GM18907 (cell line): ENCODE measurements around the gene ELOA2.
"Not testable (repeated sequence)": the region's sequence is repeated elsewhere in the genome, so short reads cannot be mapped to it uniquely, and the experiment has no call there.

Experiments used
- ATAC-seq: cut with Tn5 transposase; IDR thresholded peaks from one replicate; pipeline ENCODE4 v1.9.1; 2021; ENCODE audit warnings: mild to moderate bottlenecking, moderate library complexity; ENCODE audit not compliant: unreplicated experiment

ELOA2 gene, protein sequence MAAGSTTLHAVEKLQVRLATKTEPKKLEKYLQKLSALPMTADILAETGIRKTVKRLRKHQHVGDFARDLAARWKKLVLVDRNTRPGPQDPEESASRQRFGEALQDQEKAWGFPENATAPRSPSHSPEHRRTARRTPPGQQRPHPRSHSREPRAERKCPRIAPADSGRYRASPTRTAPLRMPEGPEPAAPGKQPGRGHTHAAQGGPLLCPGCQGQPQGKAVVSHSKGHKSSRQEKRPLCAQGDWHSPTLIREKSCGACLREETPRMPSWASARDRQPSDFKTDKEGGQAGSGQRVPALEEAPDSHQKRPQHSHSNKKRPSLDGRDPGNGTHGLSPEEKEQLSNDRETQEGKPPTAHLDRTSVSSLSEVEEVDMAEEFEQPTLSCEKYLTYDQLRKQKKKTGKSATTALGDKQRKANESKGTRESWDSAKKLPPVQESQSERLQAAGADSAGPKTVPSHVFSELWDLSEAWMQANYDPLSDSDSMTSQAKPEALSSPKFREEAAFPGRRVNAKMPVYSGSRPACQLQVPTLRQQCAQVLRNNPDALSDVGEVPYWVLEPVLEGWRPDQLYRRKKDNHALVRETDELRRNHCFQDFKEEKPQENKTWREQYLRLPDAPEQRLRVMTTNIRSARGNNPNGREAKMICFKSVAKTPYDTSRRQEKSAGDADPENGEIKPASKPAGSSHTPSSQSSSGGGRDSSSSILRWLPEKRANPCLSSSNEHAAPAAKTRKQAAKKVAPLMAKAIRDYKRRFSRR

DNA sequence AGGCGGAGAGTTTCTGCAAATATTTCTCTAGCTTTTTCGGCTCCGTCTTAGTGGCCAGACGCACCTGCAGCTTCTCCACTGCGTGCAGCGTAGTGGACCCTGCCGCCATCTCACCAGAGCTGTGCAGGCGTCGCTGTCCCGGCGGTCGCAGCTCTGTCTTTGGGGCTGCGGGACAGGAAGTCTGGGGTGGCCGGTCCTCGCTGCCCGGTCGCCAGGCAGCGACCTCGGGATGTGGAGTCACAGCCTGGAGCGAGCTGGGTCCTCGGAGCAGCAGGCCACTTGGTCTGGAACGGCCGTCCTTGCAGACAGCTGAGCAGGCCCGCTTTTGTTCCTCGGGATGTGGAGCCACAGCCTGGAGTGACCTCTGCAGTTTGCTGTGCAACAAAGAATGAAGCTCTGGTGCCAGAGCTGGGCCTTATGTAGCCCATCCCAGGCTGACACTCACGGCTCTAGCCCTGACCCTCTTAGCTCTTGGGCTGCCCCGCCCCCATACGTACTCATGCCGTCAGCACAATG, at the start of gene ELOA2:
Gene ELOA2 (minus strand): TSS at position 466 of the 516 bp plus-strand sequence. CDS start 357 bp downstream, at position 109.
- ATAC-seq, result no peak

DNA sequence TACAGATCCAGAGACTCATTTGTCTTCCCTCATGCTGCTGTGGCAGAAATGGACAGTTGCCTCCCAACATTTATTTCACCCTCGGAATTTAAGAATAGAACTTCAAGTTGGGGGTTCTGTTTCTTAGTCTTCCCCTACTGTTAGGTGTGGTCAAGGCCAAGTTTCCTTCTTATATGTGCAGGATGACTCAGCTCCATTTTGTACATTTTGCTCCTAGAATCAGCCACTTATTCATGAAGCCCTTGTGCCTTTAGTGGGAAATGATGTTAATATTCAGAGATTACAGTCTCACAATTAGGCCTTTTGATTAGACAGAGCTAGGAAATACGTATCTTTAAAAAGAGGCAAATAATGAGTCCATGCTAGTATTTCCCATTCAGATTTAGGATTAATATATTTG, 46.2 kb upstream of the ELOA2 start:
- ATAC-seq, result no peak

DNA sequence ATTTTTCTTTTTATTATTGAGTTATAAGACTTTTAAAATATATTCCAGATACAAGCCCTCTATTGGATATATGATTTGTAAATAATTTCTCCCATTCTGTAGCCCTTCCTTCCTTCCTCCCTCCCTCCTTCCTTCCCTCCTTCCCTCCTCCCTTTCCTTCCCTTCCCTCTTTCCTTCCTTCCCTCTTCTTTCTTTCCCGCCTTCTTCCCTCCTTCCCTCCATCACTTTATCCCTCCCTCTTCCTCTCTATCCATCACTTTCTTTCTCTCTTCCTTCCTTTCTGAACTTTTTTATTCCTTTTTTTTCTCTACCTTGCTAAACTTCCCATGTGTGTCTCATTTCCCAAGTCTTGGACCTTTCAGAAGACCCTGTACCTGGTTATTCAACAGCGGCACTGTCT, 45.5 kb upstream of the ELOA2 start:
- no peak for ATAC-seq

DNA sequence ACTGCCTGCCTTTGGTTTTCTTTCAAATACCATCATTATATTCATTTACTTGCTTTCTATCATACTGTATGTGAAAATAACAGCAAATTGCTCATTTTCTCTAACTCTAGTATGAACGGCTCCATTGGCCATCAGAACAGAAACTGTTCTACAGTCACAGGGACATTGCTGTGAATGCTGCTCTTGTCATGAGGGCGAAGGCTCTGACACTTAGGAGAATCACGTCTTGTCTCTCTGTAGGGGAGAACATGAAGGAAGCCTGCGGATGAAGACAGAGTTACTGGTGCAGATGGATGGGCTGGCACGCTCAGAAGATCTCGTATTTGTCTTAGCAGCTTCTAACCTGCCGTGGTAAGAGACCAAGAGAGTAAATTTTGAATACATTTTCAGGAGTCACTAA, 41.7 kb upstream of the ELOA2 start:
- no peak for ATAC-seq

DNA sequence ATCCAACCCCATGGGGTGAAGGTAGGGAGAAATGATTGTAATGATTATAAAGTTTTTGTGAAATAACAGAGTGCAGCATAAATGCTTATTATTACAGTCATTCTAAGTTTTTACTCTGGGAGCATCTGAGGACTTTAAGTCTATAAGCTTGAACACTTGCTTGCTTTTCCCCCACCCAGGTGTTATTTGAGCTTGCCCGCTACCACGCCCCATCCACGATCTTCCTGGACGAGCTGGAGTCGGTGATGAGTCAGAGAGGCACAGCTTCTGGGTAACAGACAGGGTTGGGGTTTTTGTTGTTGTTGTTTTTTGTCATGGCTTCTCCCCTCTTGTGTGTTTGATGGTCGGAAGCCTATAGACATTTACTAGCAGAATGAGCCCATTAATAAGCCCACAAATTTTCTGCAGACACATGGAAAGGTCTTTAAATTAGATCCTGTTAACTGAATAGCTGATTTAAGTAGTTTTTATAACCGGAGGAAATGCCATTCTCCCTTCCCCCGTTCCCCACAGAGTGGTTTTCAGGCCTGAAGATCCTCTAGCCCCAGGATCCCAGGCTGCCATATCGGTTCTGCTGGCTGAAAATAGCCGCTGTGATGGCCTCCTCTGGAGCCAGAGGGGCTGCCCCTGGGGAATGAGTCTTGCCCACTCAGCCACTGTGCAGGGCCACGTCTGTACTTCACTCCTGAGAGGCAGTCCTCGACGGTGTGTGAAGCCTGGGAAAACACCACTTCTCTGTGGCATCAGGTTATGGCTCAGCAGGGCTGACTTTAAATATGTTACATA, 39.9 kb upstream of the ELOA2 start:
- ATAC-seq, result no peak

DNA sequence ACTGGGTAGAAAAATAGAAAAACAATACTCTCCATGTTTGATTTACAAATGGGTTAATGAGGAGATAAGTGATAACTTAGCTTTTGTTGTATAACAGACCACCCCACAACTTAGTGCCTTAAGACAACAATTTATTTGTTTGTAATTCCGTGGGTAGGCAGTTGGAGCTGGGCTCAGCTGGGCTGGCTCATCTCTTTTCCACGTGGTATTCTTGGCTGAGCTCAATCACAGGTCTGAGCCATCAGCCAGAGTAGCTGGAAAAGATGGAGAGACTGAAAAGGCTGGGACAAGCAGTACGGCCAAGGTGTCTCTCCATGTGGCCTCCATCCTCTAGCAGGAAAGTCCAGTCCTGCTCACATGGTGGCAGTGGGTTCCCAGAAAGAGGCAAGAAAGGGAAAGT, 32.2 kb upstream of the ELOA2 start:
- no peak for ATAC-seq

DNA sequence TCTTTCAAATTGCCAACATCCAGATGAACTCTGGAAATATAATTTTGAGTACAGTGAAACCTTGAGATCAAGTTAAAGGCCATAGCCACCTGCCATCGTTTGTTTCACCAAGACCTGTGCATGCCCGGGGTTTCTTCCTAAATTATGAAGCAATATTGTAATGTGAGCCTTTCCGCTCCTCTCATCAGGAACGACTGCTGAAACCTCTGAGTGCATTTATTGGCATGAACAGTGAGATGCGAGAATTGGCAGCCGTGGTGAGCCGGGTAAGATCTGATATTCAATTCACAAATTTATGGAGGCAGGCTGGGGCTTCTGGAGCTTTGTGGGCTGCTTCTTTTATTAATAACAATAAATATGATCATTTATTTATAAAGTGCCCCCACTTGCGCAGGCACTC, 27.7 kb upstream of the ELOA2 start:
- no peak for ATAC-seq

DNA sequence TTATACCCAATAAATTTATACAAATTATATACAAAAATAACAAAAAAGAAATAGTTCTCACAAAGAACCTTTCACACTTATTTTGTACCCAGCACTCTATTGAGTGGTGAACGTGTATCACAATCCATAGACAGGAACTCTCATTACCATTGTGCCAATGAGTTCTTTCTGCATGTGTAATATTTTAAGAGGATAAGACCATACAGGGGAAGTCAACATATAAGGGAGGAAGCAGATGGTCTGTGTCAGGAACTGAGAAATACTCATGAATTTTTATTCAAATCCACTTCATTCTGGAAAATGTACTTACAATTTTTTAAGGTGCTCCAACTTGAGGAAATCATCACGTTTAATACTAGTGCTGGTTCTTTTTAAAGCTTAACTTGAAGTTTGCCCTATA, 27.1 kb upstream of the ELOA2 start:
- no peak for ATAC-seq

DNA sequence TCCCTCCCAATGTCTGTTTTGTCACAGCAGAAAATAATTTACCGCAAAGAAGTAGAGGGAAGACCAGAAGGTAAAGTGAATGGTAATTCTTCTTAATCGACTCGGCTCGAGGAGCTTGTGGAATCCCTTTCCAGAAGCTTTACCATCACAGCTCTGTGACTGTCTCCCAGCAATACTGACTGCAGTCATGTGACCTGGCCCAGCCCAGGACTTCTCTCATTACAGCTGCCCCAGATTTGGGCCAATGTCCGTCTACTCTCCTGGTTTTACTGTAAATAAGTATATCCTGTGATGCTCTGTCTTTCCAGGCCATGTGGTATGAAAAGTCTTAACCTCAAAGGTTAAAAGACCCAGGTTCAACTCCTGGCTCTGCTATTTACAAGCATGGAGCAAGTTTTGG, 18.9 kb upstream of the ELOA2 start:
- ATAC-seq, result no peak

DNA sequence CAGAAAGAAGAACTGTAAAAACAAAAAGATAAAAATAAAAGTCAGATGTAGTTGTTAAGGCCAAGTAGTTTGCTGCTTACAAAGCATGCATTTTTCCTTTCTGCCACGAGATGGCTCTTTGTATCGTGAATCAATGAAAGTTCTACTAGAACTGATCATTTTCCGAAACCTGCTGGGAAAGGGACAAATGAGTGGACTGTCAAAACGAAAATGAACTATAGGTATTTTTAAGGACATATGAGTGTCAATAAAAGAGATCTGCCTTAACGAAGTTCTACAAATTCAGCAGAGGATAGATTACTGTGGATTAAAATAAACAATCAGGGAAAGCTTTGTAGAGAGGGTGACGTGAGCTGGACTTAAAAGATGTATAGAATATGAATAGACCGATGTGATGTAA, 15.0 kb upstream of the ELOA2 start:
- ATAC-seq, result no peak

DNA sequence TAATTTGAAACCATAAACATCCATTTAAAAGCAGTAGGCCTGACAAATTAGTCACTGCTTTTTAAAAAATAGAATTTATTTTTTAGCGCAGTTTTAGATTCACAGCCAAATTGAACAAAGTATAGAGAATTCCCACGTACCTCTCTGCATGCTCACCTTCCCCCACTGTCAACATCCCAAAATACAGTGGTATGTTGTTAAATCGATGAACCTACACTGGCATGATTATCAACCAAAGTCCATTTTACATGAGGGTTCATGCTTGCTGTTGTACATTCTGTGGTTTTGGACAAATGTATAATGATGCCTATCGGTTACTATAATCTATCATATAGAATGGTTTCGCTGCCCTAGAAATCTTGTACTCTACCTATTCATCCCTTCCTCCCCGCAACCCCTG, 5.6 kb upstream of the ELOA2 start:
- no peak for ATAC-seq

DNA sequence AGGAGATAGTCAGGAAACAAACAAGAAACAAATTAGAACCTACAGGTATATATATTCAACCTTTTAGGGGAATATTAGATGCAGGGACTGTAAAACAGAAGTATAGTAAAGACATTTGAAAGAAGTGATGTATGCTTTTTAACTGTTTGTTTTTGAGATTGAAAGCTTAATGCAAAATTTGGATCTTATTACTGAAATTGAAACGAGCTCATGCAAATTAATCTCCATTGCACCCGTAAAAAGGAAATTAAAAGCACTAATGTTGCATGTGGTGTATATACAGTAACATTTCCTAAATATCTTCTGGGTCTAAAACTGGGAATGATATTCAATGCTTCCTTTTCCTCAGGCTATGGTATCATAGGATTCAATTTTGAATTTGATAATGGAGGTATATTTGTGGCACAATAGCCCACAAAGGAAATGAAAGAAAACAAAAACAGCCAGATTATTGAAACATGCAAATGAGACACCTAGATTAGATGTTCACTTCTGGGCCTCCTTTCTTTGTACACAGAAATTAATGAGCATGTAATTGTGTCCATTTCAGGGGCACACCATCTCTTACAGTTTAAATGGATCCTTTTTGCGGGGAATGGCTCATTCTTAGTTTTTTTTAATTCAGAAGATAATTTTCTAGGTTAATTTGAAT, 1.6 kb upstream of the ELOA2 start:
- no peak for ATAC-seq

DNA sequence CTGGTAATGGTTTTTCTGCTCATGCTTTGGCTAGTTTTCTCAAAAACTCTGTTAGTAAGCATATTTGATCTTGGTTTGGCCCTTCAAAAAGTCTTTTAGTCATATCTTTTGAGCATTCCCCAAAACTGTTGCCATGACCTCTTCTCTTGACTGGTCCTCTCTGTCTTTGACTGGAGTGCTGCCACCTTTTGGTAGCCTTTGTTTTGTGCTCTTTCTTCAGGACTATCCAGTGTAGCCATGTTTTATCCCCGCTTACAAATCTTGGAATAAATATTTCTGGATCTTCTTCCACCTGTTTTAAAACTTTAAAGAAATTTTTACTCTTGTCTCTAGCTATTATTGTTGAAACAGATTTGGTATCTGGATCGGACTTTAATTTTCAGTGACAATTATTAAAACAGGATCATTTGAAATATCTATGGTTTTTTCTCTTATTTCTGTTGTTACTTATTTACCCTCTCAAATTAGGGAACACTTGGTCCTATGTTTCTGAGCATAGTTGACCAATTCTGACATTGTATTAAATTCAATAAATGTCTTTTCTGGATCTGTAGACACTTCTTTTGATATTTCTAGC, 965 bp upstream of the ELOA2 start:
- ATAC-seq, result no peak

DNA sequence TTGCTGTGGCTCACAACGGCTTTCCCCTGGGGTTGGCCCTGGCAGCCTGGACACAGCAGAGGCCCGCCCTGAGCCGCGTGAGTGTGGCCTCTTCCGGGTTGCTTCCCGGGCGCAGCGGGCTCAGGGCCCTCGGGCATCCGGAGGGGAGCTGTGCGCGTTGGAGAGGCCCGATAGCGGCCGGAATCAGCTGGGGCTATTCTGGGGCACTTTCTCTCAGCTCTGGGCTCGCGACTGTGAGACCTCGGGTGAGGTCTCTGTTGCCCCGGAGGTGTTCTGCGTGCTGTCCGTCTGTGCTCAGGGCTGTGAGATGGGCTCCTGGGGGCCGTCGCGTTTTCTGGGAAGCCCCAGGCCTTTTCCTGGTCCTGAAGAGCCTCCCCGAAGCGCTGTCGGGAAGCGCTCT, 830 bp downstream of the ELOA2 start:
- ATAC-seq, result not testable (repeated sequence)

DNA sequence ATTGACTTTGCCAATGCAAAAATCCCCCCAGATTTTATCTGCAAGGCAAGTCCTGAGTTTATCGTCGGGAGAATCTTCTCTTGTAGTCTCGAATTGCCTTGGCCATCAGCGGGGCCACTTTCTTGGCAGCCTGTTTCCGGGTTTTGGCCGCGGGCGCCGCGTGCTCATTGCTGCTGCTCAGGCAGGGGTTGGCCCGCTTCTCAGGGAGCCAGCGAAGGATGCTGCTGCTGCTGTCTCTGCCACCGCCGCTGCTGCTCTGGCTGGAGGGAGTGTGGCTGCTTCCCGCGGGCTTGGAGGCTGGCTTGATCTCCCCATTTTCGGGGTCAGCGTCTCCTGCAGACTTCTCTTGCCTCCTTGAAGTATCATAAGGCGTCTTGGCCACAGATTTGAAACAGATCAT, 2.5 kb downstream of the ELOA2 start:
- ATAC-seq, result no peak

DNA sequence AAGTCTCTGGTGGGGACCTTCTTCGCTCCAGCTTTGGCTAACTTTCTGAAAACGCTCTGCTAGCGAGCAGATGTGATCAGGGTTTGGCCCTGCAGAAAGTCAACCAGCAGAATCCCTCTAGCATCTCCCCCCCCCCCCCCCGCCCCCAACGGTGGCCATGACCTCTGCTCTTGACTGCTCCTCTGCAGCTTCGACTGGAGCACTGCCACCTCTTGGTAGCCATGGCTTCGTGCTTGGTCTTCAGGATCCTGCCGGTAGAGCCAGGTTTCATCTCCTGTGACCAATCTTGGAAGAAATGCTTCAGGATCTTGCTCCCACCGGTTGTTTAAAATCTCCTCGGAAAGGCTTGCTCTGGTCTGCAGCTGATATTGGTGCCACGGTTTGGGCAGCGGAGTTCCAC, 4.5 kb downstream of the ELOA2 start:
- ATAC-seq, result not testable (repeated sequence)

DNA sequence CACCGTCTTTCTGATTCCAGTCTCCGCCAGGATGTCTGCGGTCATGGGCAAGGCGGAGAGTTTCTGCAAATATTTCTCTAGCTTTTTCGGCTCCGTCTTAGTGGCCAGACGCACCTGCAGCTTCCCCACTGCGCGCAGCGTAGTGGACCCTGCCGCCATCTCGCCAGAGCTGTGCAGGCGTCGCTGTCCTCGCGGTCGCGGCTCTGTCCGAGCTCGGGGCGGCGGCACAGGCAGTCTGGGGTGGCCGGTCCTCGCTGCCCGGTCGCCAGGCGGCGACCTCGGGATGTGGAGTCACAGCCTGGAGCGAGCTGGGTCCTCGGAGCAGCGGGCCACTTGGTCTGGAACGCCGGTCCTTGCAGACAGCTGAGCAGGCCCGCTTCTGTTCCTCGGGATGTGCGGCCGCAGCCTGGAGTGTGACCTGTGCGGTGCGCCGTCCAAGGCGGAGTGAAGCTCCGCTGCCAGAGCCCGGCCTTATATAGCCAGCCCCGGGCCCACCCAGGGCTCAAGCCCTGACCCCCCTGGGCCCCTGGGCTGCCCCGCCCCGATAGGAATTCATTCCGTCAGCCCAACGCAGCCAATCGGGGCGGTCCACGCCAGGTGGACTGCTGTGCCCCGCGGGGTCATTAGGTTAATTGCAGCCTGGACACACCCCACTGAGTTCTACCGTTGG, 5.6 kb downstream of the ELOA2 start:
- not testable (repeated sequence) for ATAC-seq

DNA sequence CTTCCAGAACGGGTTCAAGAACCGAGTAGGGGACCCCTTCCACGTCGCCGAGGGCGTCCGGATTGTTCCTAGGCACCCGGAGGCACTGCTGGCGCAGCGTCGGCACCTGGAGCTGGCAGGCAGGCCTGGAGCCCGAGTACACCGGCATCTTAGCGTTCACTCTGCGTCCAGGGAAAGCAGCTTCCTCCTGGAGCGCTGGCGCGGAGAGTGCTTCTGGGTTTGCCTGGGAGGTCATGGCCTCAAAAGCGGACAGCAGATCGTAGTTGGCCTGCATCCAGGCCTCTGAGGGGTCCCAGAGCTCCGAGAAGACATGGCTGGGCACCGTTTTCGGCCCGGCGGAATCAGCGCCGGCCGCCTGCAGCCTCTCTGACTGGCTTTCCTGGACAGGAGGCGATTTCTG, 6.7 kb downstream of the ELOA2 start:
- not testable (repeated sequence) for ATAC-seq

DNA sequence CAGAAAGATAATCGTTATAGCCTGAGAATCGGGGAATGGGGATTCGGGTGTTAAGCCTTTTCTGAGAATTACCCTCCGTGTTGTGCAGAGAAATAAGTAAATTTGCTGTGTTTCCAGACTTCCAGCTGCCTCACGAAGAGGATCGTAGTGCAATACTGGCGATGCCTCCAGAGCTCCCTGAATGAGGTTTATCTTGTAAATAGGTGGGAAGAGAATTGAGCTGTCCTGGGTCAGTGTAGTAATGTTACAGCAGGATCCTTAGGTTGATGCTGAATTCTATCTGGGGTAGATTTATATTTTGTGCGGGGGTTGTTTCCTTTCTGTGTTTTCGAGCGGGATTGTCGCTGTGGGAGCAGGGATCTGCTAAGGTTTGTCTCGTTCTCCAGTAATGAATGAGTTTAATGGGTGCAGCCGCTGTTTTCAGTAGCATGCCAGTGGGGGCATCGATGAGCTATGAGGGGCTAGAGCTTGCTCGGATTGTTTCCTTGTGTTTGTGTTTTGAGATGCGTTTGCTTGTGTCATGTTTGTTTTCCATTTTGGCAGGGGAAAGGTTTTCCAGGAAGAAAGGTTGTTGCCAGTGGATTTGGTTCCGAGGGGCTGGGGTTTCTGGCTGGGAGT, 9.8 kb downstream of the ELOA2 start:
- ATAC-seq, result not testable (repeated sequence)
